ENCODE data around the gene IRF9.

GRCh38 chr14:24150993-24151392, 10.1 kb upstream of the IRF9 start:
- TF ChIP-seq GATA2 (IDR thresholded peaks at IDR 0.05; ENCODE audit: low read depth, low read length) (no peak), GATA3 (IDR thresholded peaks at IDR 0.05; ENCODE audit: low read depth, low read length) (no peak)
